Skin of body (tissue), 2 donors: ENCODE measurements around the gene SOHLH1. TPM values are rescaled to one million over a fixed set of nuclear protein-coding genes. Genes with fewer than 3 reads are reported as not detected.
A peak's percentile ranks its signal among the peaks of the same experiment; 100 is the strongest.

Experiments used
- DNase-seq: peaks from one replicate; lab custom pipeline; 2025; lab: John Stamatoyannopoulos, UW
- total RNA-seq: library from RNA; depleted of rRNA; stranded (reverse); fragments of >200 nt; gene quantifications from one replicate; pipeline ENCODE4 v1.2.3, GENCODE V29; 2014

SOHLH1 gene
- total RNA-seq, 1 donor from 2014 or later: not detected

DNA sequence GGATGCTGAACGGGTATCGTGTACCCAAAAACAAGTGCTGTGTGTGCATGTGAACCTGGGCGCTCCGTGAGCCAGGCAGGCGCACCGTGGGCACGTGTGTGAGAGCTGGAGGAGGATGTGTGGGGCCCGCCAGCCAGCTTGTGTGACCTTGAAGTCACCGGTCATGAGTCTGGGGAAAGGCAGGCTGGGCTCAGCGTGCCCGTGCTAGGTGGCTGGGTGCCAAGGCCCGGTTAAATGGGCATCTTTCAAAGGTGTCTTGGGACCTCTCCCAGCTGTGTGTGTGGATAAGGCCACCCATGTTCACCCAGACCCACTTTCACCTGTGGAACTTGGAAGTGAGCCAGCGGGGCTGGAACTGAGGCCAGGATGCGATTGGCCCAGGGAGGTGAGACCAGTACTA, 6.1 kb upstream of the SOHLH1 start:
- DNase-seq: no peak

- peak; percentile 28 for DNase-seq
These were observed 5.2 kb upstream of the SOHLH1 start for GRCh38 chr9:135704483-135704882.

GRCh38 chr9:135703726-135704125, 4.4 kb upstream of the SOHLH1 start:
- no peak for DNase-seq

DNA sequence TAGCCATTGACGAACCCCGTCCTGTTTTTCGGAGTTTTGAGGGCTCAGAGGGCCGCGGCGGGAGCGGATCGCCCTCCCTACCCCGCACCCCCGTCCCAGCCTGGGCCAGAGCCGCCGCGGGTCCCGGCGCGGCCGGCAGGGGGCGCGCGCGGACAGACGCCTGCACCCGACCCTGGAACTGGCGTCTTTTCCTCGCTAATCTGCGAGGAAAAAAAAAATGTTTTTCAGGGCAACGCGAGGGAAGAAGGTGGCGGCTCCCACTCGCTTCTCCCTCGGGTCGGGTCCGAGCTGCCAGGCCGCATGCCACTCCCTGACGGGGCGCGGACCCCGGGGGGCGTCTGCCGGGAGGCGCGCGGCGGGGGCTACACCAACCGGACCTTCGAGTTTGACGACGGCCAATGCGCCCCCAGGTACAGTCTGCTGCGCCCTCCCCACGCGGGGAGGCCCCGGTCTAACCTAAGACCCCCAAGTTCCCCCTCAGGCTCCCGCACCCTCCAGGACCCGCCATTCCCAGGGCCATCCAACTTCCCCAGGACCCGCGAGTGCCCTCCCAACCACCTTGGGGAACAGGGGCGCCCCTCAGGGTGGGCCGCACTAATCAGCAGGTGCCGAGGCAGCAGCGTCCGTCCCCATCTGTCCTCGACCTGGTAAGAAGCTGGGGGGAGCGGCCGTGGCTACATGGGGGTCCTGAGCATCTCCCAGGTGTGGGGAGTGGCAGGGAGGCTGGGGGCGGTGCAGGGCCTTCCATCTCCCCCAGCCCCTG, 2.9 kb upstream of the SOHLH1 start, which contains the start of gene KCNT1:
TSS of gene KCNT1 (plus strand) at position 227 of the 763 bp plus-strand sequence. CDS start at position 301, 74 bp downstream.
- DNase-seq: no peak

GRCh38 chr9:135701067-135701958, 2.0 kb upstream of the SOHLH1 start:
- no peak for DNase-seq

- DNase-seq: no peak
These were observed 1.2 kb upstream of the SOHLH1 start for GRCh38 chr9:135700525-135700924.

DNA sequence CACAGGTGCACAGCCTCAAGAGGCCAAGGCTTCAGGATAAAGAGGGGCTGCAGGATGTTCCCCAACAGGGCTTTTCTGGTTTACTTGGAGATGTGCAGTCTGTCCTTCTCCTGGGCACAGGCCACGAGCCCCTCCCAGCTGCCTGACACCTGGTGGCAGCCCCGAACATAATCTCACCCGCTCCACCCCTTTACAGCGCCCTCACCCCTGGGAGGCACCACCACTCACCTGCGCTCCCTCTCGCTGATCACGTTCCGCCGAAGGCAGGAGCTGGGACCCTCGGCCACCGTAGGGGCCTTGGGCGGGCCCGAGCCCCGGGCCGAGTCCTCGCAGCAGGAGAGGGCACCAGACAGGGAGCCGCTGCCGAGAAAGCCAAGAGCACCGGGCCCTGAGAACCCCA, 514 bp downstream of the SOHLH1 start:
- DNase-seq: no peak

DNA sequence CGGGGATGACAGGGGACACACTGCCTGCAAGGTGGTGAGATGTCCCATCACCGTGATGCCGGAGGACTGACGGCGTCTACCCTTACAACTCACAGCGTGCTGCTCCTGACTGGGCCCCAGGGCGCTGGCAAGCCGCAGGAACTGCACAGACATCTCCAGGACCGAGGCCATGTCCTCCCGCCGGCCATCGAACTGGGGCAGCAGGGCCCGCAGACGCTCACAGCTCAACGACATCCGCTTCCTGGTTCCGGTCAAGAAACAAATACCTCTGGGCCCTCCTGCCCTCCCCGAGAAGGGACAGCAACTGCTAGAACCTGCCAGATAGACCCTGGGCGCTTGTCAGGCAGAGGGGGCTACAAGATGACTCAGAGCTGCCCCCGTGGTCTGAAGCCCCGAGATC, 1.0 kb downstream of the SOHLH1 start:
- no peak for DNase-seq

DNA sequence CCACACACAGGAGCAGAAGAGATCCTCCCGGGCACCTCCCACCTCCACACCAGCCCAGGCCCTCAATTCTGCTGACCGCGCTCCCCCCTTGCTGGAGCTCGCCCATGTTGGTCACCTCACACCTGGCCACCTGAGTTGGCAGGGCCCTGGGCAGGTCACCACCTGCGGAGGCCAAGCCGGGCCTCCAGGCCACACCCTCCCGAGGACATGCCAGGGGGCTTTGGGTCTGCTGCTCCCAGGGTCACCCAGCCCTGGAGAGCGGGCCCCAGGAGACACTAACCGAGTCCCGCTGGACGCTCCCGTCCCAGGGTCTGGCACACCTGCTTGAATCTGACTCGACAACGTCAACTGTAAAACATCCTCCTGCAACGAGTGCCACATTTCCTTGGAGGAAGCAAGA, 2.1 kb downstream of the SOHLH1 start:
- no peak for DNase-seq

DNA sequence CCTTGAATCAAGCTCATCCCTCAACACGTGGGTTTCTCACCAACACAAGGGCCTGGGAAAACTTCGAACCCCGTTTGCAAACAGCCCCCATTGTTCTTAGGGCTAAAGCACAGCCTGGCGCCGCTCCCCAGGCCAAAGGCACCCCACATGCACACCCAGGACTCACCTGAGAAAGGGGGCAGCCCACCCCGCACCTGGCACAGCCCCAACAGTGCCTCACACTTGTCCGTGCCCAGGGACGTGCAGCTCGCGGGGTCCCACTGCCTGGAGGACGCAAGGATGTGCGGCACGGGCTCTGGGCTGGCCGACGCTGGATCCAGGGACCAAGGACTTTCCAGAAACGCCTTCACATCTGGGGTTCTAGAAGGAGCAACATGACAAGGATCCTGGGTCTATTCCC, 2.8 kb downstream of the SOHLH1 start:
- no peak for DNase-seq

- no peak for DNase-seq
These were observed 3.6 kb downstream of the SOHLH1 start for GRCh38 chr9:135695642-135696041.

GRCh38 chr9:135695036-135695435, 4.2 kb downstream of the SOHLH1 start:
- no peak for DNase-seq

- no peak for DNase-seq
These were observed 4.9 kb downstream of the SOHLH1 start for GRCh38 chr9:135694414-135694813.

GRCh38 chr9:135693771-135694170, 5.5 kb downstream of the SOHLH1 start:
- no peak for DNase-seq

DNA sequence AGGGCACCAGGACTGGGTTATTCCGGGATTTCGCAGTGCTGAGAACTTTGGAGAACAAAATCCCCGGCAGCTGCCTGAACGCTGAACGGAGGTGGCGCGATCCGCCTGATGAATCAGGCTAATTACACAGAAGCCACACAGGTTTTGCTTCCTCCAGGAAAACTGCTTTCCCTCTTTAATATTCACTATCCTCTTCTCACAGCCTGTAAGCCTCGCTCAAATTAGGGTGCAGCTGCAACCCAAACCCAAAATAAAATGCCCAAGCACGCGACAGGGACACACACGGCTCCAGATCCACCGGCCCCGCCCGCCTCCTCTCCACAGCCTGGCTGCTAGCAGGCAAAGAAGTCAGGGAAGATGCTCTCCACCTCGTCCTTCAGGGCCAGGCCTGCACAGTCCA, 6.0 kb downstream of the SOHLH1 start:
- DNase-seq: no peak

GRCh38 chr9:135692410-135692809, 6.9 kb downstream of the SOHLH1 start:
- DNase-seq: no peak

DNA sequence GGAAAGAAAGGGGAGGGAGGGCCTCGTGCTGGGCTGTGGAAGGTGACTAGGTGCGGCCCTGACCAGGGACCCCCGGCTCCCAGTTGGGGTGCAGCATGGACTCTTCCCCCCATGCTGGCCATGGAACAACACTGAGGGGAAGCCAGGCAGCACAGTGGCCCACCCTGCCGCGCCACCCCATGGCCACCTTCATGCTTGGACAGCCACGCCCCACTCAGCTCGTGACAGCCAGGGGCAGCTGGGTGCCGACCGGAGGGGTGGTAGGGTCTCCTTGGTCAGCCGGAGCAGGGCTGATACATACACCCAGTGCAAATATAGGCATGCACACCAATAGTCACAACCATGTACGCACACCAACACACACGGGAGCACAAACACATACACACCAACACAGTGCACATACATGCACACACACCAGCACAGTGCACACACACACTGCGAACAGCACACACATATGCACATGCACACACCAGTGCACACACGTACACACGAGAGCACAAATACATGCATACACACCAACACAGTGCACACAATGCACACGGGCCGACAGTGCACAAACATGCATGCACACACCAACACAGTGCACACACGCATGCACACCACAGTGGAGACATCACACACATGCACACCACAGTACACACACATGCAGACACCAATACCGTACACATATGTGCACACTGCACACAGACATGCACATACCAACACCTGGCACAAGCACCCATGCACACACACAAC, 8.3 kb downstream of the SOHLH1 start:
- no peak for DNase-seq

DNA sequence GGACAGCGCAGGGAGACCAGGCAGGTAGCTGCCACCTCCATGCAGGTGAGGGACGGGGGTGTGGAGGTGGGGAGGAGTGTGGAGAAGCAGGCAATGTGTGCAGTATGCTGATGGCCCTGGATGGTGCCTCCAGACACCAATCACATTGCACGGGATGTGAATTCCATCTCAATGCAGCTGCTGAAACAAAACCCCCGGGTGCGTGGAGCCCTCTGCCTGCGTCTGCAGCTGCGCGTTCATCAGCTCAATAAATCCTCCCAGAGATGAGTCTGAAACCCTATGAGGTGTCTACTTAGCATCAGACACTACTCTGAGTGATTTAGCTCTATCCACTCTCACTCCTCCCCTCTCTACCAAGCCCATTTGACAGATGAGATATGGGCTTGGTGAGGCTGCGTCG, 10.3 kb downstream of the SOHLH1 start:
- DNase-seq: no peak

- DNase-seq: no peak
These were observed 12.1 kb downstream of the SOHLH1 start for GRCh38 chr9:135687216-135687615.

DNA sequence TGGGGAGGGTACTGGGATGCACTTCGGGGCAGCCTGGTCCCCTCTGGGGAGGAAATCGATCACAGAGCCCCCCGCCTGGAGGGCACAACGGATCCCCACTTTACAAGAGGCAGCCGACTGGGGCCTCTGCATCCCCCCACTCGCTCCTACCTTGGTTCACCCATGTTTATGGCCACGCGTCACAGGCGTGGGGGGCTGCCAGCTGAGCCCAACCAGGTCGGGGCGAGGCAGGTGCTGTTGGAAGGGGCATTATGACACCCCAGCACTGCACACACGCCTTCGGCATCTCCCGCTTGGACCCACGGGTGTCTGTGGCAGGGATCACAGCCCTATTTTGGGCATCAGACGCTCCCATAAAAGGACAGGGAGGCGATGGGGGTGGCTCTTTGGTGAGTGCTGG, 14.6 kb downstream of the SOHLH1 start:
- no peak for DNase-seq

DNA sequence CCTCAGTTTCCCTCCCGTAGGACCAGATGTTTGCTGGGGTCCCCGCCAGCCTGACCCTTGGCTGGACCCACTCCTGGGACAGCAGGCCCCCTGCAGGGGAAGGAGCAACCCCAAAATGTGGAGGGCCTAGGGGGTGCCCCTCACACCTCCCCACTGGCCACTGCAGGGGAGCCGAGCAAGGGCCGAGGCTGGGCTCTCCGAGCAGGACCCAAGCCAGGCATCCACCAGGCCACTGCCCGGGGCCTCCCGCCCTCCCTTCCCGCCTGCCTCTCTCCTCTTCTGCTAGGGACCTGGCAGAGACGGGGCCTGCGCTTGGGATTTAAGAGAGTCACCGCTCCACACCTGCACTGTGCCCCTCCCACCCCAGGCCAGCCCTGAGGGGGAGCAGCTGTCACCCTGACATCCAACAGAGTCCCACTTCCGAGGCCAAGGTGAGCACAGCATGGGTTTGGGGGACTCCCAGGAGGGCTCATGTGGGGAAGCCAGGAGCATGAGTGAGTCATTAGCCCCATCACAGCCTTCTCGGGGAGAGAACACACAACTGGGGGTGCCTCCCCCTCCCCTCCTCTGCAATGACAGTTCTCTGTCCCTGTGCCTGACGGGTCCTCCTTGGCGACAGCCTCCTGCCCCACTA, 15.8 kb downstream of the SOHLH1 start:
- DNase-seq: no peak
